ENCODE measurements around the gene DNAJB9. TPM values are rescaled to one million over a fixed set of nuclear protein-coding genes. Genes with fewer than 3 reads are reported as not detected.

Gene DNAJB9
- total and polyA plus RNA-seq, 10 of the 15 experiments (the other 5 are each of a cell fraction or from before 2014, with no cell fraction given) = 4.5 to 20.9 (median 8.8) TPM

DNA sequence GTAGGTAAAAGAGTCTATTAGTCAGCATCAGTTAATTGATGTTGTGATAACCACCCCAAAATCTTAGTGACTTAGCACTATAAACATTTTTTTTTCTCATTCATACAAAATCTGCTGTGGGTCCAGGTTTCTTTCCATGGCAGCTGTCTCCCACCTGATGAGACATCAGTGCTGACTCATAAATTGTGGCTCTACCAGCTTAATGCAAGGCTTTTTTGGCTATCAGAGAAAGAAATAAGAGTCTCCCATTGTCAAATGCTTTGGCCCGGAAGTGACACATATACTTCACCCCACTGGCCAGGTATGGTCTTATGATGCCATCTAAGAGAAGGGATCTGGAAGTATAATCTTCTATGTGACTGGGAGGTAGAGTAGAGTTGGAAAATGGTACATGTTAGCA lies 14.5 kb downstream of the DNAJB9 start:
- DNase-seq (ENCODE audit: low read depth, low spot score) = no peak
- no peak for ATAC-seq
- Histone ChIP-seq H3K4me3 (no peak overlapping the region), H3K4me1 (ENCODE audit: control insufficient read depth, insufficient read depth, low read length) (no peaks in the 10 kb centered on the region), H3K9me3 (replicated peaks; ENCODE audit: control insufficient read depth, insufficient read depth, low read length) (peaks cover 2% of the 10 kb centered on the region; the same call in 2 of the 3 replicates), H2AFZ (ENCODE audit: control insufficient read depth, low read depth, low read length) (no peak overlapping the region), H3K27me3 (replicated peaks in 1 of 2; ENCODE audit: control insufficient read depth in 2 of 2, insufficient read depth in 2 of 2, low read length in 1 of 2) (no peaks in the 10 kb centered on the region), H3K27ac (ENCODE audit: control insufficient read depth, insufficient read depth) (no peak overlapping the region), H3K9ac (ENCODE audit: control insufficient read depth, insufficient read depth, low read length) (no peak overlapping the region), H3K4me2 (ENCODE audit: control insufficient read depth, insufficient read depth) (no peak overlapping the region), H4K20me1 (ENCODE audit: control insufficient read depth, insufficient read depth) (no peaks in the 10 kb centered on the region), H3K36me3 (ENCODE audit: control insufficient read depth in 2 of 2, insufficient read depth in 2 of 2, low read length in 1 of 2) (no peaks in the 10 kb centered on the region), H3K79me2 (ENCODE audit: control insufficient read depth, insufficient read depth, low read length) (no peaks in the 10 kb centered on the region)
- intact Hi-C loops (cut with micrococcal nuclease; ENCODE audit: unreplicated experiment) (no loop called here), in situ Hi-C loops (cut with MboI) (no loop called here)
- no TSS peak for BruUV-seq (replicated peaks)
- ChIA-PET RAD21 (ENCODE audit: unreplicated experiment) (no interaction called here), SMC1A (ENCODE audit: uncharacterized antibody, unreplicated experiment) (interaction anchor here (1.5 kb wide), 1 partner anchor 36 kb away, joined by 3 read pairs; no protein-coding TSS in a partner anchor), POLR2A (no interaction called here), CTCF (no interaction called here)
- no peak for FAIRE-seq
- 29% methylated on average over 1 of the region's 1 CpG for WGBS (ENCODE audit: insufficient coverage, insufficient replicate concordance, low lambda C conversion rate, missing lambda C conversion rate)
- TF ChIP-seq HDGF (IDR thresholded peaks at IDR 0.05) = no peak
- TF ChIP-seq, protein P1, sequence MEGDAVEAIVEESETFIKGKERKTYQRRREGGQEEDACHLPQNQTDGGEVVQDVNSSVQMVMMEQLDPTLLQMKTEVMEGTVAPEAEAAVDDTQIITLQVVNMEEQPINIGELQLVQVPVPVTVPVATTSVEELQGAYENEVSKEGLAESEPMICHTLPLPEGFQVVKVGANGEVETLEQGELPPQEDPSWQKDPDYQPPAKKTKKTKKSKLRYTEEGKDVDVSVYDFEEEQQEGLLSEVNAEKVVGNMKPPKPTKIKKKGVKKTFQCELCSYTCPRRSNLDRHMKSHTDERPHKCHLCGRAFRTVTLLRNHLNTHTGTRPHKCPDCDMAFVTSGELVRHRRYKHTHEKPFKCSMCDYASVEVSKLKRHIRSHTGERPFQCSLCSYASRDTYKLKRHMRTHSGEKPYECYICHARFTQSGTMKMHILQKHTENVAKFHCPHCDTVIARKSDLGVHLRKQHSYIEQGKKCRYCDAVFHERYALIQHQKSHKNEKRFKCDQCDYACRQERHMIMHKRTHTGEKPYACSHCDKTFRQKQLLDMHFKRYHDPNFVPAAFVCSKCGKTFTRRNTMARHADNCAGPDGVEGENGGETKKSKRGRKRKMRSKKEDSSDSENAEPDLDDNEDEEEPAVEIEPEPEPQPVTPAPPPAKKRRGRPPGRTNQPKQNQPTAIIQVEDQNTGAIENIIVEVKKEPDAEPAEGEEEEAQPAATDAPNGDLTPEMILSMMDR (IDR thresholded peaks at IDR 0.05 in 2 of 3, conservative IDR thresholded peaks at IDR 0.05 in 1 of 3; ENCODE audit: control insufficient read depth in 2 of 3, extremely low read depth in 1 of 3, insufficient read depth in 1 of 3, low read depth in 3 of 3, low read length in 3 of 3) = no peak
- TF ChIP-seq BCLAF1 (IDR thresholded peaks at IDR 0.05) = no peak
- TF ChIP-seq ZBED1 (IDR thresholded peaks at IDR 0.05; ENCODE audit: borderline replicate concordance) = no peak
- TF ChIP-seq, protein P2, sequence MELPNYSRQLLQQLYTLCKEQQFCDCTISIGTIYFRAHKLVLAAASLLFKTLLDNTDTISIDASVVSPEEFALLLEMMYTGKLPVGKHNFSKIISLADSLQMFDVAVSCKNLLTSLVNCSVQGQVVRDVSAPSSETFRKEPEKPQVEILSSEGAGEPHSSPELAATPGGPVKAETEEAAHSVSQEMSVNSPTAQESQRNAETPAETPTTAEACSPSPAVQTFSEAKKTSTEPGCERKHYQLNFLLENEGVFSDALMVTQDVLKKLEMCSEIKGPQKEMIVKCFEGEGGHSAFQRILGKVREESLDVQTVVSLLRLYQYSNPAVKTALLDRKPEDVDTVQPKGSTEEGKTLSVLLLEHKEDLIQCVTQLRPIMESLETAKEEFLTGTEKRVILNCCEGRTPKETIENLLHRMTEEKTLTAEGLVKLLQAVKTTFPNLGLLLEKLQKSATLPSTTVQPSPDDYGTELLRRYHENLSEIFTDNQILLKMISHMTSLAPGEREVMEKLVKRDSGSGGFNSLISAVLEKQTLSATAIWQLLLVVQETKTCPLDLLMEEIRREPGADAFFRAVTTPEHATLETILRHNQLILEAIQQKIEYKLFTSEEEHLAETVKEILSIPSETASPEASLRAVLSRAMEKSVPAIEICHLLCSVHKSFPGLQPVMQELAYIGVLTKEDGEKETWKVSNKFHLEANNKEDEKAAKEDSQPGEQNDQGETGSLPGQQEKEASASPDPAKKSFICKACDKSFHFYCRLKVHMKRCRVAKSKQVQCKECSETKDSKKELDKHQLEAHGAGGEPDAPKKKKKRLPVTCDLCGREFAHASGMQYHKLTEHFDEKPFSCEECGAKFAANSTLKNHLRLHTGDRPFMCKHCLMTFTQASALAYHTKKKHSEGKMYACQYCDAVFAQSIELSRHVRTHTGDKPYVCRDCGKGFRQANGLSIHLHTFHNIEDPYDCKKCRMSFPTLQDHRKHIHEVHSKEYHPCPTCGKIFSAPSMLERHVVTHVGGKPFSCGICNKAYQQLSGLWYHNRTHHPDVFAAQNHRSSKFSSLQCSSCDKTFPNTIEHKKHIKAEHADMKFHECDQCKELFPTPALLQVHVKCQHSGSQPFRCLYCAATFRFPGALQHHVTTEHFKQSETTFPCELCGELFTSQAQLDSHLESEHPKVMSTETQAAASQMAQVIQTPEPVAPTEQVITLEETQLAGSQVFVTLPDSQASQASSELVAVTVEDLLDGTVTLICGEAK (IDR thresholded peaks at IDR 0.05; ENCODE audit: borderline replicate concordance) = no peak
- no peak for TF ChIP-seq SMAD5 (IDR thresholded peaks at IDR 0.05; ENCODE audit: low read depth)
- TF ChIP-seq POU2F2 (IDR thresholded peaks at IDR 0.05; ENCODE audit: borderline replicate concordance, low read depth, low read length) = no peak
- no peak for TF ChIP-seq GATAD2B (conservative IDR thresholded peaks at IDR 0.05; ENCODE audit: low read depth)
- no peak for TF ChIP-seq ZNF207 (IDR thresholded peaks at IDR 0.05; ENCODE audit: borderline replicate concordance)
- TF ChIP-seq MXI1 (IDR thresholded peaks at IDR 0.05; ENCODE audit: low read depth, low read length) = no peak
- TF ChIP-seq, protein P3, sequence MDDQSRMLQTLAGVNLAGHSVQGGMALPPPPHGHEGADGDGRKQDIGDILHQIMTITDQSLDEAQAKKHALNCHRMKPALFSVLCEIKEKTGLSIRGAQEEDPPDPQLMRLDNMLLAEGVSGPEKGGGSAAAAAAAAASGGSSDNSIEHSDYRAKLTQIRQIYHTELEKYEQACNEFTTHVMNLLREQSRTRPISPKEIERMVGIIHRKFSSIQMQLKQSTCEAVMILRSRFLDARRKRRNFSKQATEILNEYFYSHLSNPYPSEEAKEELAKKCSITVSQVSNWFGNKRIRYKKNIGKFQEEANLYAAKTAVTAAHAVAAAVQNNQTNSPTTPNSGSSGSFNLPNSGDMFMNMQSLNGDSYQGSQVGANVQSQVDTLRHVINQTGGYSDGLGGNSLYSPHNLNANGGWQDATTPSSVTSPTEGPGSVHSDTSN (IDR thresholded peaks at IDR 0.05; ENCODE audit: insufficient replicate concordance, low read depth, low read length) = no peak
- TF ChIP-seq SPI1 (IDR thresholded peaks at IDR 0.05; ENCODE audit: borderline replicate concordance, insufficient read depth, low read depth, low read length) = no peak
- no peak for TF ChIP-seq CBX3 (IDR thresholded peaks at IDR 0.05; ENCODE audit: borderline replicate concordance, low read depth)
- TF ChIP-seq IRF4 (IDR thresholded peaks at IDR 0.05; ENCODE audit: low read depth, low read length) = no peak
